OCI-LY7 (cell line): ENCODE measurements around the gene CMKLR1. TPM values are rescaled to one million over a fixed set of nuclear protein-coding genes. Genes with fewer than 3 reads are reported as not detected.

Experiments used
- BruUV-seq: library from RNA; stranded (reverse); fragments of 400-500 nt; replicated peaks from 2 replicates; lab custom pipeline; 2021; lab: Mats Ljungman, UMichigan
- CTCF ChIA-PET: fragments of 300-600 bp; sonication (Branson Sonifier 250); formaldehyde crosslinking; loops from one replicate; lab custom pipeline; 2022; ENCODE audit warnings: antibody characterized with exemption; ENCODE audit not compliant: unreplicated experiment; lab: Charles Lee
- POLR2A ChIA-PET: fragments of 300-600 bp; sonication (Branson Sonifier 250); formaldehyde crosslinking; loops from one replicate; lab custom pipeline; 2022; ENCODE audit warnings: antibody characterized with exemption; lab: Charles Lee
- DNase-seq: peaks from one replicate; pipeline ENCODE4 v3.0.0-alpha.2; 2015; ENCODE audit warnings: low spot score
- H2AFZ ChIP-seq: fragments of 200-600 bp; sonication (generic), shearing (Covaris generic); 2 replicates; pipeline ENCODE4 v1.6.1; 2014; ENCODE audit warnings: mild to moderate bottlenecking, antibody characterized with exemption, low read length, moderate library complexity
- H3K27ac ChIP-seq: fragments of 200-600 bp; sonication (generic); 2 replicates; pipeline ENCODE4 v1.5.1; 2014; ENCODE audit warnings: mixed run types, low read depth, mild to moderate bottlenecking, moderate library complexity, low read length, inconsistent platforms; ENCODE audit not compliant: poor library complexity, severe bottlenecking
- H3K36me3 ChIP-seq: fragments of 200-600 bp; sonication (generic); 2 replicates; pipeline ENCODE4 v1.6.1; 2014; ENCODE audit warnings: mild to moderate bottlenecking, antibody characterized with exemption, low read length, moderate library complexity, mixed read lengths; ENCODE audit not compliant: insufficient read depth
- H3K4me1 ChIP-seq: fragments of 200-600 bp; sonication (generic); 2 replicates; pipeline ENCODE4 v1.5.1; 2014; ENCODE audit warnings: mild to moderate bottlenecking, low read length; ENCODE audit not compliant: insufficient read depth, poor library complexity, severe bottlenecking
- H3K4me2 ChIP-seq: fragments of 200-600 bp; sonication (generic); 2 replicates; pipeline ENCODE4 v1.6.1; 2014; ENCODE audit warnings: mild to moderate bottlenecking, low read length
- H3K4me3 ChIP-seq: fragments of 200-600 bp; sonication (generic); 2 replicates; pipeline ENCODE4 v1.5.1; 2014; ENCODE audit warnings: mild to moderate bottlenecking, low read depth, low read length; ENCODE audit not compliant: poor library complexity, severe bottlenecking
- H3K79me2 ChIP-seq: fragments of 200-600 bp; sonication (generic); 2 replicates; pipeline ENCODE4 v1.6.1; 2016; ENCODE audit warnings: low read depth, mild to moderate bottlenecking, low read length, moderate library complexity, mixed read lengths; ENCODE audit not compliant: insufficient read depth
- H3K9me2 ChIP-seq: fragments of 200-600 bp; sonication (generic); 2 replicates; pipeline ENCODE4 v1.6.1; 2016; ENCODE audit warnings: mild to moderate bottlenecking, low read length, mixed read lengths; ENCODE audit not compliant: insufficient read depth
- H3K9me3 ChIP-seq: fragments of 200-600 bp; sonication (generic); 2 replicates; pipeline ENCODE4 v1.6.1; 2014; ENCODE audit warnings: mild to moderate bottlenecking, mixed run types, low read length, mixed read lengths
- H4K20me1 ChIP-seq: fragments of 200-600 bp; sonication (generic); 2 replicates; pipeline ENCODE4 v1.6.1; 2014; ENCODE audit warnings: mild to moderate bottlenecking, antibody characterized with exemption, low read length, moderate library complexity, mixed read lengths; ENCODE audit not compliant: insufficient read depth
- EZH2phosphoT487 ChIP-seq: fragments of 200-600 bp; sonication (generic); IDR thresholded peaks from 2 replicates; pipeline ENCODE4 v1.6.1; 2018; ENCODE audit warnings: low read depth, borderline replicate concordance, mild to moderate bottlenecking, mixed run types, antibody characterized with exemption, low read length, moderate library complexity, mixed read lengths
- intact Hi-C: fragments of 100-400 bp; cut with micrococcal nuclease; formaldehyde crosslinking; loops from one replicate; pipeline ENCODE4 v1.10.0; 2022; ENCODE audit not compliant: unreplicated experiment
- total RNA-seq, 2 experiments: library from RNA; depleted of rRNA in 1 of 2; stranded (reverse); fragments of >200 nt in 1 of 2; shearing (Covaris generic) in 1 of 2; gene quantifications; 2 replicates each; pipeline ENCODE4 v1.2.3, GENCODE V29; 2014 to 2022
- TF ChIP-seq, protein P1 (sequence below): fragments of 200-600 bp; sonication (generic); conservative IDR thresholded peaks from 2 replicates; pipeline ENCODE4 v1.5.1; 2014; ENCODE audit warnings: mild to moderate bottlenecking, antibody characterized with exemption, low read length, moderate library complexity, mixed read lengths

Gene CMKLR1
- total RNA-seq, 2 experiments from 2014 or later = not detected

DNA sequence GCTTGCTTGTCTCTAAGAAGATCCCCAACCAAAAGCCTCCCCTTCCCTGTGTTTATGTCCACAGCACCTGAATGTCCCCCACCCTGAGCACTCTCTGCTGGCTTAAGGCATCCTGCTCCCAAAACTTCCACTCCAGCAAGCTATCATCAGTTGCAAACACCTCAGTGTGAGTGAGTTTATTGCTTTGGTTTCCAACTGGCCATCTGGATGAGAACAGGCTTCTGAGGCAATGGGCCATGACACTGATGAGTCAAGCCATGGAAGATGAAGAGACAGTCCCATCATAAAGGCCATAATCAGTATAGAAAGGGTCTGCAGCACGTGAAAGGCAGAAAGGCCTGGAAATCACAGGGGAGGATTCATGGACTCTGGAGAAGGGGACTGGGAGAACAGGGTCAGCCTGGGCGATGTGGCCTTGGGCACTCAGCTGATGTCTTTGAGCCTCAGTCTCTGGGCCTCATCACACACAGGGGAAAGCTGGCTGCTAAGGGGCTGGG is 12.8 kb downstream of the CMKLR1 start:
- H3K4me1 ChIP-seq = no peaks in the 10 kb centered on the region
- CTCF ChIA-PET = no interaction called here

DNA sequence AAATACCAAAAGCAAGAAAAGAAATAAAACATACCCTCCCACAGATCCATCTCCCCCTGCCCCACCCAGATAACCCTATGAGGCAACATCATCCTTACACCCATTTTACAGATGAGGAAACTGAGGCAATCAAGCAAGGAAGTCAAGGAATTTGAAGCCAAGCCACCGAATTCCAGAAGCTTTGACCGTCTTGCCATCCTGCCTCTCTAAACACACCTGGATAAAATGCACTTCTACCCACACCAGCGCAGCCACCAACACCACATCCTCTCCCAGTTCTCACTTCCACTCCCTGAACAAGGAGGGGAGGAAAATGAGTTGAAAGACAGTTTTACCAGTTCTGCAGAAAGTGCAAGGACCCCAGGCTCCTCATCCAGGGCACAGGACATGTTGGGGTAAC is 13.6 kb downstream of the CMKLR1 start:
- CTCF ChIA-PET = no interaction called here
- Histone ChIP-seq H3K27ac (no peak overlapping the region), H2AFZ (no peak overlapping the region), H3K4me3 (no peak overlapping the region), H3K9me2 (no peaks in the 10 kb centered on the region), H3K36me3 (no peaks in the 10 kb centered on the region), H3K9me3 (no peaks in the 10 kb centered on the region), H4K20me1 (no peaks in the 10 kb centered on the region), H3K4me1 (no peaks in the 10 kb centered on the region), H3K4me2 (no peak overlapping the region), H3K79me2 (no peaks in the 10 kb centered on the region)
- BruUV-seq = no TSS peak
- POLR2A ChIA-PET = no interaction called here
- TF ChIP-seq, protein P1, sequence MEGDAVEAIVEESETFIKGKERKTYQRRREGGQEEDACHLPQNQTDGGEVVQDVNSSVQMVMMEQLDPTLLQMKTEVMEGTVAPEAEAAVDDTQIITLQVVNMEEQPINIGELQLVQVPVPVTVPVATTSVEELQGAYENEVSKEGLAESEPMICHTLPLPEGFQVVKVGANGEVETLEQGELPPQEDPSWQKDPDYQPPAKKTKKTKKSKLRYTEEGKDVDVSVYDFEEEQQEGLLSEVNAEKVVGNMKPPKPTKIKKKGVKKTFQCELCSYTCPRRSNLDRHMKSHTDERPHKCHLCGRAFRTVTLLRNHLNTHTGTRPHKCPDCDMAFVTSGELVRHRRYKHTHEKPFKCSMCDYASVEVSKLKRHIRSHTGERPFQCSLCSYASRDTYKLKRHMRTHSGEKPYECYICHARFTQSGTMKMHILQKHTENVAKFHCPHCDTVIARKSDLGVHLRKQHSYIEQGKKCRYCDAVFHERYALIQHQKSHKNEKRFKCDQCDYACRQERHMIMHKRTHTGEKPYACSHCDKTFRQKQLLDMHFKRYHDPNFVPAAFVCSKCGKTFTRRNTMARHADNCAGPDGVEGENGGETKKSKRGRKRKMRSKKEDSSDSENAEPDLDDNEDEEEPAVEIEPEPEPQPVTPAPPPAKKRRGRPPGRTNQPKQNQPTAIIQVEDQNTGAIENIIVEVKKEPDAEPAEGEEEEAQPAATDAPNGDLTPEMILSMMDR = no peak
- TF ChIP-seq EZH2phosphoT487 = no peak
- DNase-seq = no peak
- intact Hi-C loops = no loop called here

More for the DNA sequence above, 12.8 kb downstream of the CMKLR1 start:
- Histone ChIP-seq H3K9me2 (no peaks in the 10 kb centered on the region), H3K9me3 (no peaks in the 10 kb centered on the region), H4K20me1 (no peaks in the 10 kb centered on the region), H2AFZ (no peak overlapping the region), H3K79me2 (no peaks in the 10 kb centered on the region), H3K36me3 (no peaks in the 10 kb centered on the region), H3K27ac (no peak overlapping the region), H3K4me3 (no peak overlapping the region), H3K4me2 (no peak overlapping the region)
- POLR2A ChIA-PET = no interaction called here
- intact Hi-C loops = no loop called here
- no peak for DNase-seq
- no peak for TF ChIP-seq EZH2phosphoT487
- TF ChIP-seq, protein P1 = no peak
- no TSS peak for BruUV-seq

GRCh38 chr12:108325018-108325358 is 14.1 kb downstream of the CMKLR1 start:
- no peak overlapping the region for H2AFZ ChIP-seq
- H3K4me1 ChIP-seq = no peaks in the 10 kb centered on the region
- BruUV-seq = no TSS peak
- ChIA-PET CTCF (no interaction called here), POLR2A (no interaction called here)
- H3K79me2 ChIP-seq = no peaks in the 10 kb centered on the region
- no peaks in the 10 kb centered on the region for H3K36me3 ChIP-seq
- H4K20me1 ChIP-seq = no peaks in the 10 kb centered on the region
- no peak overlapping the region for H3K27ac ChIP-seq
- H3K9me2 ChIP-seq = no peaks in the 10 kb centered on the region
- H3K9me3 ChIP-seq = no peaks in the 10 kb centered on the region
- no peak overlapping the region for H3K4me2 ChIP-seq
- H3K4me3 ChIP-seq = no peak overlapping the region
- TF ChIP-seq EZH2phosphoT487 = no peak
- TF ChIP-seq, protein P1 = no peak
- no peak for DNase-seq
- intact Hi-C loops = no loop called here
